HS-27A (cell line): ENCODE data around the gene ZBTB3.
"Not testable (repeated sequence)": the region's sequence is repeated elsewhere in the genome, so short reads cannot be mapped to it uniquely, and the experiment has no call there.

ENCODE experiments used
- DNase-seq: peaks from one replicate; pipeline ENCODE4 v3.0.0-alpha.2; 2012; ENCODE audit warnings: low read depth, missing footprints

Gene ZBTB3

DNA sequence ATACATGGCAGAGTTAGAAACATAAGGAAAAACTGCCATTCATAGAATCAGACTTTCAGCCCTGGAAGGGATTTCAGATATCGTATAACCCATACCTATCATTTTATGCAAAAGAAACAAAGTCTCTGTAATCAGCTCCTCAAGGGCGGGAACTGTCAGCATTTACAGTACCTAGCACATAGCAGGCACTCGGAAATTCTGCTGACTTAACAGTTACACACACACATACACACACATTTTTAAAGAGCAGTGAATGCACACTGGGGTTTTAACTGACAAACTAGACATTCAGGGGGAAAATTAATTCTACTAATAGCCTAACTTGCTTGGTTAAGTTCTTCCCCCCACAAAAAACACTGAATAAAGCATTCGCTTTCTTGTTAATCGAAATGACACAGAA is 37.8 kb downstream of the ZBTB3 start:
- no peak for DNase-seq

DNA sequence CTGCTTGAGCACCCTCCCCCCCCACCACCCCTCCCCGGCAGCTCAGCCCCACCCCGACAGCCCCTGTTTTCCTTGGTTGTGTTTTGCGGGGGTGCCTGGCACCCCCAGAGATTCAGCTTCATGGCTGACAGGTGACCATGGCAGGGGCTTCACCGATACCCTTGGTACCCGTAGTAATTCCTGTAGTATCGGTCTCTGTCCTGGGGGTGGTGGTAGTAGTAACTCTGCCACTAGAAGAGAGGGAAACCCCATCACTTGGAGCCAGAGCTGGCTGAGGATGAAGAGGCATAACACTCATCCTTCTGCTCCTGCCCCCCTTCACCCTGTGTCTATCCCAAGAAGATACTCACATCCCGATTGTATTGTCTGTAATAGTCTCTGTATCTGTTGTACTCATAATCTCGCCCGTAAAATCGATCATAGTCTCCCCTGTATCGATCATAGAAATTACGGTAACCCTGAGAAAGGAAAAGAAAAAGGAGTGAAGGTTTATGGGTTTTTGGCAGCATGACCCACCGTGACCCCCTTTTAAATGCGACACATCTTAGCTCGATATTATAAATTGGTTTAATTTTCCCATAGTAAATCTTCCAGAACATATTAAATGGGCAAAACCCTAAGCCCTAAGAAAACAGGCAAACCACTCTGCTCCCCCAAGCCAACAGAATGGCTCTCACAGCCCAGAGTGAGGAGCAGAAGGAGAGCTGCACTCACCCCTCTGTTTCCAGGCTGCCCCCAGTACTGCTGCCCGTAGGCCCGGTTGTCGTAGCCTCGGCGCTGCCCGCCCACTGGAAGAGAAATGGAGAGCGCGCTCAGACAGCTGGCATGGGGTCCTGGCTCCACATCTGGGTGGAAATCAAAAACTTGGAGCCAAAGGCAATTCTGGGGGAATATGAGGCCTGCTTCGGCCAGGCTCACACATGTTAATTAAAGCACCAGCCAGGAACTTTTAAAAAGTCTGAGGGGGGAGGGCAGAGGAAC is 38.5 kb downstream of the ZBTB3 start:
- no peak for DNase-seq

DNA sequence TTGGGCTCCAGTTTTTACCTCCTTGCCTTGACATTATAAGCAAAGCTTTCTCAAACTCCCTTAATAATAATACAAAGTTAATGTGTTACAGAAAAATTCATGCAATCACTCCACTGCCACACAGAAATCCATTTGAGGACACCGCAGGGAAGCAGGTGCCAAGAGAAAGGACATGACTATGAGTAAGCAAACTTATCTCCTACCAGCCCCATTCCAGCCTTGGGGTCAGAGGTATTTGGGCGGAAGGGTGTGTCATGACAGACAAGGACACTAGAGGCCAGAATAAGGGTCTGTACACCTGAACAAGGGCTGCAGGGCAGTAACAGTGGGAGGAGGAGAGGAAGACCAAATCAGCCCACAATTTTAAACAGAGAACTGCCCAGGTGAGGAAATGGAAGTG is 40.6 kb downstream of the ZBTB3 start:
- DNase-seq: no peak

DNA sequence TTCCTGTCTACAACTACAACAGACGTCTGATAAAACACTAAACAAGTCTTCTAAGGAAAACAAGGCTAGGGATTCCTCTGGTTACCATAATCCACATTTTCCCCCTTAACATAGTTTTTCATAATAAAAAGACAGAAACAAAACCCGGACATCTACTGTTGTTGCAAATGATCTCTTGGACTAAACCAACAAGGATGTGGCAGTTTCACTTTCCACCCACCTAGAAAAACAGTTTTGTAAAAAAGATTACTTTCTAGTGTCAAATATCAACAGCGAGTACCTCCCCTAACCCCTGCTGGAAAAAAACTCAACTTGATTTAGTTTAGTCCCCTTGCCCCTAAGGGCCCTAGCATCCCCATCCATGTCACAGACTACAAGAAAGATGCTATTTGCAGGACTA is 41.1 kb downstream of the ZBTB3 start:
- no peak for DNase-seq

DNA sequence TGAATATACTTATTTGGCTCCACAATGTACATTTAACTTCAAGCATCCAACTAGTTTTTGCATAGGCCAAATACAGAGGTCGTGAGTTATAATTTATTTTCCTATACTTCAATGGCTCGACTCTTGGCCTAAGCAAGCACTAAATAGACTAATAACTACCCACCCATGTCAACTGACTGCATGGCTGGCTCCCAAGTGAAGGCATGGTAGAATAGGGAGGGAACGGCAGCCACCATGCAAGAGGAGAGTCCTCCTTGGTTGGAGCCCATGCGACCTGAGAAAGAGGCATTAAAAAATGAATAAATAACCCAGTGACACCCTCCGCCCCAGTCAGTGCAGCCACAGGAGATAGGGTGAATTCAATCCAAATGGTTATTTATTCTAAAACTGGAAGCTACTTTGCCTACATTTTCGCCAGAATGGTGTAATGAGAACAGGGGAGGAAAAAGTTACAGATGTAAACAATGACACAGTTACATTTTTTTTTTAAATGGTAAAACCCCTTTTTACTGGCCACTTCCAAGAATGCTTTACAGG is 41.6 kb downstream of the ZBTB3 start:
- DNase-seq: no peak

DNA sequence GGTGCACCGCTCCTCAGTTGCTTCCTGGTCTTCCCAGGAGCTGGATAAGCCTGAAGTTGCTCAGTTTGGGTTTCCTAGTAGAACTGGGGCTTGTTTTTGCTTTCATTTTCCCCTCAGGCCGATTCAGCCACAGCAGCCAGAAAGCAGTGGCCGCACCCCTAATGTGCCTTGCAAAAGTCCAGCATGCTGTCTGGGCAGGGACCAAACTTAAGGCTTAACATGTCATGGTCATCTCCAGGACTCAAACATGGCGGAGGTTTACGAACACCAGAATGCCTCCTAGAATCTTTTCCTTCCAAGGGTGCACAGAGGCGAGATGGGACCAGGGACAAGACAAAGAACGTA is 44.0 kb downstream of the ZBTB3 start:
- DNase-seq: no peak

DNA sequence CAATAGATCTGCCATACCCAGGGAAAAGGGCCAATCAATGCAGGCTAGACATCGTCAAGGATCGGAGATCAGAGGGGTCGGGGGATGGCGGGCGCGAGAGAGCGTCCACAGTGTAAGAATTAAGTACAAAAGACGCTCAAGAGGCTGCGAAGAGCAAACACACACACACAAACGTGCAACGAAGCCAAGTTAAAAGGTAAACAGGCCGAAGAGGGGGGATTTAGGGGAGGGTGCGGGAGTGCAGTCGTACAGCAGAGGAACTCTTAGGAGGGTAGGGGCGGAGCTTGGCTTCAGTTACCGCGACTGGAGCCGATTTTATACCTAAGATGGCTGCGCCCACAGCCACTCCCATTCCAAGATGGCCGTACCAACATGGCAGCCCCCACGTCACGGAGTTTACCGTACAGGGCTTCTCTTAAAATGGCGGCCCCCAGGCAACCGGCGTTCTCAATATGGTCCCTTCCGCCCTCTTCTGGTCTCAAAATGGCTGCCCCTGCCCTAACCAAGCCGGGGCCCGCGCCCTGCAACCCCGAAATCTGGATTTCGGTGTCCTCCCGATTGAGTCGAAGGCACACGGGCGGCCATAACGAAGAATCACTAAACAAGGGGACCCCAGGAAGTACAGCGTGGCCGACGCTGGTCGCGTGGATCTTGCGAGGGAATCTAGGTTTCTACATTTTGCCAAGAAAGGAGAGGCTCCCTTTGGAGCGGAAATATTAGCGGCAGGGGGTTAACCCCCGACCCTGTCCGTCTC is 44.5 kb downstream of the ZBTB3 start:
- DNase-seq: no peak

DNA sequence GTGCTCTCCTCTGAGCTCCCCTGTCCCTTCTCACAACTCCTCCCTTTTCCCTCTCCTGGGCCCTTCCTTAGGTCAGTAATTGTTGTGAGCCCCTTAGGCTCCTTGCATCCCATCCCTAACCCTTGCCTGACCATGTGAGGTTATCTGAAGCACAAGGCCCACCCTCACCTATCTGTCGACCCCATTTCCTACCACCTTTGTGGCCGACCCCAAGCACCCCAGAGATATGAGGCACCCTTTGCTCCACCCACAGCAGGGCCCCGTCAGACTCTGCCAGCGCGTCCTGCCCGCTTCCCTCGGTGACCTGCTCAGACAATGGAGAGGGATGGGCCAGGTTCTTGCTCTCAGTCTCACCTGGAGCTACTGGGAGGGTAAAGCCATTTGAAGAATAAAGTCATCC is 45.2 kb downstream of the ZBTB3 start:
- no peak for DNase-seq

DNA sequence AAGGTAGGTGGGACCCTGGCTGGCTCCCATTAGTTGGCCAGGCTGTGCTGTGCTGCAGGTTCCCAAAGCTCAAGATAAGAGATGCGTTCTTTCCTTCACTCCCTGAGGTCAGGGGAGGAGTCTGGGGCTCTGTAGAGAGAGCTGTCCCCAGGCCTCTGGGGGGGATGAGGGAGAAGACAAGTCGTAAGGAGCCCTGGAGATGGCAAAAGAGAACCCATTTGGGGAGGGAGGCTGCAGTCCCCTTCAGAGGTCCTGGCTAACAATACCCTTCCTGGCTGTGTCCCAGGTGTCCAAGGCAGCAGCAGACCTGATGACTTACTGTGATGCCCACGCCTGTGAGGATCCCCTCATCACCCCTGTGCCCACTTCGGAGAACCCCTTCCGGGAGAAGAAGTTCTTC is 45.6 kb downstream of the ZBTB3 start:
- DNase-seq: no peak

DNA sequence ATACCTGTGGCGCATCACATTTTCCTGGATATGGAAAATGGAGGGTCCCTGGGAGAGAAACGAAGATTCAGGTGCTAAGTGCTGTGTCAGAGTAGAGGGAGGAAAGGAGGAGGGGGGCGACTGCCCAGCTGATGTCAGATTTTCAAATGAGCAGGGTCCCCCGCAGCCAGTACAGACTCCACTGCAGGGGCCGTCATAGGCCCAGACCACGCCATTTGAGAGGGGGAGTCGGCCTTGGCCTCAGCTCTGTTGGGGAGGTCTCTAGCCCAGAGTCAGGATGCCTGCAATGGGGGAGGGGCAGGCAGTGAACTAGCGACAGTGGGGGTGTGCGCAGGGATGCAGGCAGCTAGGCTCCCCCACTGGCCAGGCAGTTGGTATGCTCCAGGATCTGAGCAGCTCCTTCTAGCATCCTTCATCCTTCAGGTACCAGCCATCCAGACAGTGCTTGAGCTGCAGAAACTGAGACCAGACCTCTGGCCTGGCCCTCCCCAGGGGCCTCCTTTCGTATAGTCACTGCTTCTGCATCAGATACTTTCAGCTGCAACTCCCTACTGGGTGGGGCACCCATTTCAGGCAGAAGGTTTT is 46.6 kb downstream of the ZBTB3 start, which contains the start of the genes BSCL2 and GNG3:
BSCL2 (minus strand) TSS at position 148 of the 585 bp plus-strand sequence. CDS start 229 bp downstream, outside the sequence.
GNG3 (plus strand) TSS at position 400 of the 585 bp plus-strand sequence. CDS start 620 bp downstream, outside the sequence.
- DNase-seq: no peak

DNA sequence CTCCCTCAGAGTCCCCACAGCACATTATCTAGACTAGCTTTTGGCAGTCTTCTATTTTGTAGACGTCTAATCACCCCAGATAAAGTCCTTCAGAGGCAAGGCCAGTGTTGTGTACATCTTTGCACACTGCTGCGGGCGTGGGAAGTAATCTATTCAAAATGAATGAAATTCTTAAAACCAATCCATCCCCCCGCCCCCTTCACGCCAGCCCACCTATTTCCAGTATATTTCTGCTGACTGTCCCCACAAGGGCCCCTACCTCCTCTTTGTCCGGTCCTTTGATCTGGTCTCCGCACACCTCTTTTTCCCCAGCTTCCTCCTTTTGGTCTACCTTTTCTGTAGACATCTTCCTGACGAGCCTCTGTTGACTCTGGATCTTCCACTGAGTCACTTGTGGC is 47.1 kb downstream of the ZBTB3 start:
- no peak for DNase-seq

DNA sequence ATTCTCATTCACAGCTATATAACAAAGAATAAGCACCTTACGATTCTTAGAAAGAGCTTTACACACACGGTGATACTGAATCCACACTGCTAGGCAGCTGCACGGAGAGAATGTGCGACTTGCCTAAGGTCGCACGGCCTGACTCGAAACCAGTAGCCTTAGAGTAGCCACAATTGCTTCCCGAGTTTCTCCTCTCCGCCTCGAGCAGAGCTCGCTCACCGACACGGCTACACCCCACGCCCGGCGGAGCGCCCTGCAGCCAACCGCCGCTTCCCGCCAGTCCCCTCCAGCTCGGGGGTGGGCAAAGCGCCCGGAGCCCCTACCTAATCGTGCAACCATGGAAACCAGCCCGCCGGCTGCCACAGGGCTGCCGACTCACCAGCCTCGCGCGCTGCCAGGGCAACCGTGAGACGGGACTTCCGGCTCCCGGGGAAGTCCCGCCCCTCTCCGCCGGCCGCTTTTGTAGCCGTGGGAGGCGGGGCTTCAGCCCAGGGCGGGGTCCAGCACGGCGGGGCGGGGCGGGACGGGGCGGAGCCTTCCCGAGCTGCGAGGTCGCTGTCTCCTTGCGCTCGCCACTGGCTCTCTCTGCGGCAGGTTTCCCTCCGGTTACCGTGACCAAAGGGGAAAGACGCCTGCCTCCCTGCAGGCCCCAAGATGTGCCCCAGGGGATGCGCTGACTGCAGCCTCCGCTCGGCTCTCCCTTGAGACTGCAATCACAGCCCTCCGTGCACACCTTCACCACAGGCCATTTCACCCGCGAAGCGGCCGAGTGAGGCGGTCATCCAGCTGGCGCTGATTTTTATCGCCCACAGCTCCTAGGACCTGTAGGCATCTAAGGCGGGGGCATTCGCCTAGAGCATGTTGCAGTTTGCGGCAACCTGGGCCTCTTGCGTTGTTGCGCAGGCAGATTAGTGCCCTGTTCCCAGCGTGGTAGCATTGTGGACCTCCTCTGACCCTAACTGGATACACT is 47.8 kb downstream of the ZBTB3 start:
- DNase-seq: peak; percentile 60

DNA sequence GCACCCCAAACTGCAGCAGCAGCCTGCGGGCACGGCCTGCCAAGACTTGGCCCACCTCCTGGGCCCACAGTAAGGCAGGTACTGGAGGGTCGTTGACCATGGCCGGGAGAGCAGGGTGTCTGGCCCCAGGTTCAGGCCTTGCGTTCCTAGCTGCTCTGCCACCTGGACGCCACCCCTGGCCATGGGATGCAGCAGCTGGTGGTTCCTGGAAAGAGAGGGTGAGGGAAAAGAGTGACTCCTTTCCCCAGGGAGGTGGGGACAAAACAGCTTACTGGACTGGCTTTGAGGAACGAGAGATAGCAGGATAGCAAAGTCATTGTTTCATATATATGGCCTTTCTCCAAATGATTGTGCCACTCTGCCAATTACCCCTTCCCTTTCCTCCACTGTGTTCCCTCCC is 48.5 kb downstream of the ZBTB3 start:
- DNase-seq: no peak

DNA sequence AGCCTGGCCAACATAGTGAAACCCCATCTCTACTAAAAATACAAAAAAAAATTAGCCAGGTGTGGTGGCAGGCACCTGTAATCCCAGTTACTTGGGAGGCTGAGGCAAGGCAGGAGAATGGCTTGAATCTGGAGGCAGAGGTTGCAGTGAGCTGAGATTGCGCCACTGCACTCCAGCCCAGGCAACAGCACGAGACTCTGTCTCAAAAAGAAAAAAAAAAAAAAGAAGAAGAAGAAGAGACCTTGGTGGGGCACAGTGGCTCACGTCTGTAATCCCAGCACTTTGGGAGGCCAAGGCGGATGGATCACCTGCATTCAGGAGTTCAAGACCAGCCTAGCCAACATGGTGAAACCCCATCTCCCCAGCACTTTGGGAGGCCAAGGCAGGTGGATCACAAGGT is 50.0 kb downstream of the ZBTB3 start:
- not testable (repeated sequence) for DNase-seq

DNA sequence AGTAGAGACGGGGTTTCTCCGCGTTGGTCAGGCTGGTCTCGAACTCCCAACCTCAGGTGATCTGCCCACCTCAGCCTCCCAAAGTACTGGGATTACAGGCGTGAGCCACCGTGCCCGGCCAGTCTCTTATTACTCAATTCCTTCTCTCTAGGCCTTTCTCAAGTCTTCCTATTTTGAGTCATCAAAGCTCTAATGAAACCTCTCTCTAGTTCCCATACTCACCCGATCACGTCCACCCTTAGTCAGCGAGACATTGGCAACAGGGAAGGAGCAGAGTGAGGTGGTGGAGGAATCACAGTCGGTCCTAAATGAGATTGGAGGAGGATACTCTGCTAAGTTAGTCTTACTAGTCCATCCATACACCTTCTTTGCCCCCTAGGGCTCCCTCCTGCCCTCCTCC is 51.7 kb downstream of the ZBTB3 start:
- DNase-seq: no peak
